Endothelial cell (in vitro differentiated cells): ENCODE results near the gene CDX1. TPM values are rescaled to one million over a fixed set of nuclear protein-coding genes. Genes with fewer than 3 reads are reported as not detected.

Experiments used
- DNase-seq: peaks from one replicate; pipeline ENCODE4 v3.0.0; 2021; ENCODE audit warnings: low spot score
- H3K27ac Mint-ChIP-seq: one replicate; pipeline ENCODE4 v1.8.0; 2021; ENCODE audit warnings: mixed read lengths, inconsistent platforms; ENCODE audit not compliant: unreplicated experiment
- H3K27me3 Mint-ChIP-seq: one replicate; pipeline ENCODE4 v1.8.0; 2021; ENCODE audit warnings: mild to moderate bottlenecking, moderate library complexity, mixed read lengths, inconsistent platforms; ENCODE audit not compliant: unreplicated experiment
- H3K36me3 Mint-ChIP-seq: one replicate; pipeline ENCODE4 v1.8.0; 2021; ENCODE audit warnings: mild to moderate bottlenecking, low read depth, mixed read lengths, inconsistent platforms; ENCODE audit not compliant: unreplicated experiment
- H3K4me1 Mint-ChIP-seq: one replicate; pipeline ENCODE4 v1.8.0; 2021; ENCODE audit warnings: mild to moderate bottlenecking, mixed read lengths, inconsistent platforms; ENCODE audit not compliant: unreplicated experiment
- H3K4me3 Mint-ChIP-seq: one replicate; pipeline ENCODE4 v1.8.0; 2021; ENCODE audit warnings: mild to moderate bottlenecking, mixed read lengths, inconsistent platforms; ENCODE audit not compliant: unreplicated experiment
- H3K9me3 Mint-ChIP-seq: one replicate; pipeline ENCODE4 v1.8.0; 2021; ENCODE audit warnings: mixed read lengths, inconsistent platforms; ENCODE audit not compliant: unreplicated experiment
- CTCF ChIP-seq: fragments of 200-600 bp; sonication (generic); IDR thresholded peaks from one replicate; pipeline ENCODE4 v1.5.0; 2021; ENCODE audit warnings: antibody characterized with exemption; ENCODE audit not compliant: unreplicated experiment
- total RNA-seq: library from RNA; stranded (reverse); fragmentation: NEBNext Ultra II Directional; extraction: Animal tissue kit (Norgen Biotek cat#: 25700); gene quantifications from one replicate; pipeline ENCODE4 v1.2.1, GENCODE V29; 2021; ENCODE audit not compliant: unreplicated experiment

CDX1 gene
- total RNA-seq, 1 donor from 2014 or later, result 0.59 TPM

- no peak for DNase-seq
- no peak for TF ChIP-seq CTCF
- Mint-ChIP-seq H3K4me3 (no peak overlapping the region), H3K27ac (no peak overlapping the region), H3K9me3 (no peaks in the 10 kb centered on the region), H3K4me1 (peaks cover 10% of the 10 kb centered on the region), H3K27me3 (peaks cover 14% of the 10 kb centered on the region), H3K36me3 (peaks cover 8% of the 10 kb centered on the region)
Measured at GRCh38 chr5:150149618-150150017, 17.0 kb upstream of the CDX1 start.

GRCh38 chr5:150152636-150153462, 13.7 kb upstream of the CDX1 start:
- H3K9me3 Mint-ChIP-seq, result no peaks in the 10 kb centered on the region

GRCh38 chr5:150153483-150153882, 13.1 kb upstream of the CDX1 start:
- no peak overlapping the region for H3K27ac Mint-ChIP-seq
- H3K36me3 Mint-ChIP-seq, result peaks cover 8% of the 10 kb centered on the region
- H3K9me3 Mint-ChIP-seq, result no peaks in the 10 kb centered on the region
- peaks cover 10% of the 10 kb centered on the region for H3K4me1 Mint-ChIP-seq
- no peak for DNase-seq
- no peak for TF ChIP-seq CTCF
- H3K4me3 Mint-ChIP-seq, result no peak overlapping the region
- peaks cover 7% of the 10 kb centered on the region for H3K27me3 Mint-ChIP-seq

More at GRCh38 chr5:150152636-150153462, 13.7 kb upstream of the CDX1 start:
- peaks cover 9% of the 10 kb centered on the region for H3K27me3 Mint-ChIP-seq
- H3K36me3 Mint-ChIP-seq, result peaks cover 8% of the 10 kb centered on the region
- no peak for DNase-seq
- no peak for TF ChIP-seq CTCF
- H3K4me3 Mint-ChIP-seq, result no peak overlapping the region
- H3K27ac Mint-ChIP-seq, result no peak overlapping the region
- peaks cover 10% of the 10 kb centered on the region for H3K4me1 Mint-ChIP-seq

GRCh38 chr5:150153957-150154617, 12.5 kb upstream of the CDX1 start:
- no peak for DNase-seq
- H3K4me3 Mint-ChIP-seq, result no peak overlapping the region
- H3K27ac Mint-ChIP-seq, result no peak overlapping the region
- H3K36me3 Mint-ChIP-seq, result peaks cover 8% of the 10 kb centered on the region
- peaks cover 10% of the 10 kb centered on the region for H3K27me3 Mint-ChIP-seq
- peaks cover 10% of the 10 kb centered on the region for H3K4me1 Mint-ChIP-seq
- H3K9me3 Mint-ChIP-seq, result no peaks in the 10 kb centered on the region
- TF ChIP-seq CTCF, result no peak

GRCh38 chr5:150154618-150155128, 11.9 kb upstream of the CDX1 start:
- peaks cover 8% of the 10 kb centered on the region for H3K36me3 Mint-ChIP-seq
- TF ChIP-seq CTCF, result no peak
- no peaks in the 10 kb centered on the region for H3K9me3 Mint-ChIP-seq
- no peak overlapping the region for H3K27ac Mint-ChIP-seq
- no peak overlapping the region for H3K4me3 Mint-ChIP-seq
- peaks cover 13% of the 10 kb centered on the region for H3K27me3 Mint-ChIP-seq
- H3K4me1 Mint-ChIP-seq, result peaks cover 10% of the 10 kb centered on the region
- no peak for DNase-seq
